Astrocyte of the cerebellum (primary cell): ENCODE data around the gene MOV10L1.
"Not testable (repeated sequence)": the region's sequence is repeated elsewhere in the genome, so short reads cannot be mapped to it uniquely, and the experiment has no call there.

Experiments used
- DNase-seq: peaks from one replicate; pipeline ENCODE4 v3.0.0-alpha.2; 2011; ENCODE audit warnings: low read depth
- H3K4me3 ChIP-seq: 2 replicates; pipeline ENCODE4 v1.5.1; 2011; ENCODE audit warnings: mild to moderate bottlenecking, low read depth, low read length, moderate library complexity
- CTCF ChIP-seq: IDR thresholded peaks from 2 replicates; pipeline ENCODE4 v1.5.1; 2012; ENCODE audit warnings: low read length, low read depth, moderate library complexity, mild to moderate bottlenecking; ENCODE audit errors: missing control alignments
- in situ Hi-C: cut with HindIII; loops from 2 replicates; pipeline ENCODE4 v1.10.0; 2017; ENCODE audit warnings: low sequenced_read_pairs

MOV10L1 gene

GRCh38 chr22:50167689-50168489, 78.1 kb downstream of the MOV10L1 start:
- no peak for TF ChIP-seq CTCF
- DNase-seq = no peak
- no peak overlapping the region for H3K4me3 ChIP-seq
- in situ Hi-C loops = no loop called here

GRCh38 chr22:50168490-50169180, 78.8 kb downstream of the MOV10L1 start:
- H3K4me3 ChIP-seq, in situ Hi-C loops, DNase-seq: not testable (repeated sequence)

GRCh38 chr22:50169181-50169759, 79.5 kb downstream of the MOV10L1 start:
- TF ChIP-seq CTCF = no peak
- no peak for DNase-seq
- no peak overlapping the region for H3K4me3 ChIP-seq
- in situ Hi-C loops = no loop called here

- no peak for TF ChIP-seq CTCF
- no peak for DNase-seq
- in situ Hi-C loops = no loop called here
- peak overlapping the region; percentile 29 for H3K4me3 ChIP-seq
Measured at GRCh38 chr22:50169774-50170341, 80.1 kb downstream of the MOV10L1 start.

- TF ChIP-seq CTCF = no peak
- DNase-seq = no peak
- in situ Hi-C loops = no loop called here
- H3K4me3 ChIP-seq = peak within 1 kb of the TSS; percentile 32
Measured at GRCh38 chr22:50170453-50171318, 80.9 kb downstream of the MOV10L1 start, which contains the start of gene PANX2. TSS of gene PANX2 (plus strand) at chr22:50170731. CDS start at chr22:50170731, 0 bp downstream.

GRCh38 chr22:50171319-50171964, 81.6 kb downstream of the MOV10L1 start:
- TF ChIP-seq CTCF = no peak
- no peak for DNase-seq
- in situ Hi-C loops = no loop called here
- H3K4me3 ChIP-seq = no peak overlapping the region
